Measurements from ENCODE around the gene TNS1. TPM values are rescaled to one million over a fixed set of nuclear protein-coding genes. Genes with fewer than 3 reads are reported as not detected.

TNS1 gene
- total RNA-seq, 1 donor from 2014 or later = 7.9 TPM

DNA sequence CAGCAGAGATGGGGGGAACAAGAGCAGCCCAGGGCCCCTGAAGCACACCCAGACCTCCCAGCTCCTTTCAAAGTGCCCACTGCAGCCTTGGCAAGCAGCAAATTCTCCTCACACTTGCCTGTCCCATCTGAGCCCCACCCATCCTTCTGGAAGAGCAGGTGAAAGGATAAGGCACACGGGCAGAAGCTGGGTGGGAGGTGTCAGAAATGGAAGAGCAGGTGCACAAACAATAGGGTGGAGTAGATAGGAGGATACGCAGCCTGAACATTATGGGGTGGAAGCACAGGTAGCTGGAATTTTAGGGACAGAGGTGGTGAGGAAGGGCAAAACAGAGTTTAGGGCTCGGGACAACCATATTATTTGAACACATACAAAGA is 69.2 kb downstream of the TNS1 start:
- H3K27ac Mint-ChIP-seq = no peak overlapping the region
- H3K36me3 Mint-ChIP-seq (ENCODE audit: insufficient read depth) = no peaks in the 10 kb centered on the region
- peaks cover 16% of the 10 kb centered on the region for H3K27me3 Mint-ChIP-seq
- H3K4me3 Mint-ChIP-seq (ENCODE audit: low read depth) = no peak overlapping the region
- no peak for DNase-seq (ENCODE audit: low spot score, unreplicated experiment)
- TF ChIP-seq, protein P1, sequence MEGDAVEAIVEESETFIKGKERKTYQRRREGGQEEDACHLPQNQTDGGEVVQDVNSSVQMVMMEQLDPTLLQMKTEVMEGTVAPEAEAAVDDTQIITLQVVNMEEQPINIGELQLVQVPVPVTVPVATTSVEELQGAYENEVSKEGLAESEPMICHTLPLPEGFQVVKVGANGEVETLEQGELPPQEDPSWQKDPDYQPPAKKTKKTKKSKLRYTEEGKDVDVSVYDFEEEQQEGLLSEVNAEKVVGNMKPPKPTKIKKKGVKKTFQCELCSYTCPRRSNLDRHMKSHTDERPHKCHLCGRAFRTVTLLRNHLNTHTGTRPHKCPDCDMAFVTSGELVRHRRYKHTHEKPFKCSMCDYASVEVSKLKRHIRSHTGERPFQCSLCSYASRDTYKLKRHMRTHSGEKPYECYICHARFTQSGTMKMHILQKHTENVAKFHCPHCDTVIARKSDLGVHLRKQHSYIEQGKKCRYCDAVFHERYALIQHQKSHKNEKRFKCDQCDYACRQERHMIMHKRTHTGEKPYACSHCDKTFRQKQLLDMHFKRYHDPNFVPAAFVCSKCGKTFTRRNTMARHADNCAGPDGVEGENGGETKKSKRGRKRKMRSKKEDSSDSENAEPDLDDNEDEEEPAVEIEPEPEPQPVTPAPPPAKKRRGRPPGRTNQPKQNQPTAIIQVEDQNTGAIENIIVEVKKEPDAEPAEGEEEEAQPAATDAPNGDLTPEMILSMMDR (IDR thresholded peaks at IDR 0.05; ENCODE audit: unreplicated experiment) = no peak
- H3K9me3 Mint-ChIP-seq (ENCODE audit: low read depth) = no peaks in the 10 kb centered on the region
- peaks cover 27% of the 10 kb centered on the region for H3K4me1 Mint-ChIP-seq (ENCODE audit: low read depth)

GRCh38 chr2:217932803-217933616 is 69.8 kb downstream of the TNS1 start:
- TF ChIP-seq, protein P1 (IDR thresholded peaks at IDR 0.05; ENCODE audit: unreplicated experiment) = peak; percentile 15
- Mint-ChIP-seq H3K9me3 (ENCODE audit: low read depth) (no peaks in the 10 kb centered on the region), H3K27ac (peak overlapping the region; percentile 35), H3K4me1 (ENCODE audit: low read depth) (peaks cover 23% of the 10 kb centered on the region), H3K4me3 (ENCODE audit: low read depth) (no peak overlapping the region), H3K36me3 (ENCODE audit: insufficient read depth) (no peaks in the 10 kb centered on the region), H3K27me3 (peaks cover 16% of the 10 kb centered on the region)
- DNase-seq (ENCODE audit: low spot score, unreplicated experiment) = no peak

- no peak overlapping the region for H3K4me3 Mint-ChIP-seq (ENCODE audit: low read depth)
- H3K9me3 Mint-ChIP-seq (ENCODE audit: low read depth) = no peaks in the 10 kb centered on the region
- TF ChIP-seq, protein P1 (IDR thresholded peaks at IDR 0.05; ENCODE audit: unreplicated experiment) = no peak
- H3K27me3 Mint-ChIP-seq = peaks cover 15% of the 10 kb centered on the region
- peaks cover 16% of the 10 kb centered on the region for H3K4me1 Mint-ChIP-seq (ENCODE audit: low read depth)
- H3K36me3 Mint-ChIP-seq (ENCODE audit: insufficient read depth) = no peaks in the 10 kb centered on the region
- H3K27ac Mint-ChIP-seq = no peak overlapping the region
- DNase-seq (ENCODE audit: low spot score, unreplicated experiment) = no peak
These were observed 70.8 kb downstream of the TNS1 start for GRCh38 chr2:217931846-217932560.

- Mint-ChIP-seq H3K27me3 (peaks cover 12% of the 10 kb centered on the region), H3K27ac (no peak overlapping the region), H3K36me3 (ENCODE audit: insufficient read depth) (no peaks in the 10 kb centered on the region), H3K4me3 (ENCODE audit: low read depth) (no peak overlapping the region), H3K4me1 (ENCODE audit: low read depth) (peaks cover 10% of the 10 kb centered on the region), H3K9me3 (ENCODE audit: low read depth) (no peaks in the 10 kb centered on the region)
- no peak for DNase-seq (ENCODE audit: low spot score, unreplicated experiment)
- TF ChIP-seq, protein P1 (IDR thresholded peaks at IDR 0.05; ENCODE audit: unreplicated experiment) = no peak
These were observed 71.8 kb downstream of the TNS1 start for GRCh38 chr2:217930761-217931563.
